Lower lobe of right lung (tissue), 2 donors: ENCODE results near the gene GMPR2. TPM values are rescaled to one million over a fixed set of nuclear protein-coding genes. Genes with fewer than 3 reads are reported as not detected.
"Not testable (repeated sequence)": the region's sequence is repeated elsewhere in the genome, so short reads cannot be mapped to it uniquely, and the experiment has no call there.

ENCODE experiments used
- ATAC-seq, 2 donors: fragments of 200-7000 bp; cut with Tn5 transposase; one replicate each; pipeline ENCODE4 v1.9.1; 2020 to 2022; ENCODE audit warnings: mild to moderate bottlenecking in 2 of 2, moderate library complexity in 2 of 2
- DNase-seq: peaks from one replicate; pipeline ENCODE4 v3.0.0-alpha.2; 2020
- H3K27ac ChIP-seq: fragments of 200-600 bp; one replicate; pipeline ENCODE4 v1.8.0; 2022
- H3K27me3 ChIP-seq: fragments of 200-600 bp; one replicate; pipeline ENCODE4 v1.8.0; 2022; ENCODE audit warnings: low read depth
- H3K36me3 ChIP-seq: fragments of 200-600 bp; one replicate; pipeline ENCODE4 v1.8.0; 2022; ENCODE audit warnings: mild to moderate bottlenecking
- H3K4me1 ChIP-seq: fragments of 200-600 bp; one replicate; pipeline ENCODE4 v1.8.0; 2022
- H3K4me3 ChIP-seq: fragments of 200-600 bp; one replicate; pipeline ENCODE4 v1.8.0; 2022; ENCODE audit warnings: mild to moderate bottlenecking
- H3K9me3 ChIP-seq: fragments of 200-600 bp; one replicate; pipeline ENCODE4 v1.8.0; 2022
- CTCF ChIP-seq: fragments of 200-600 bp; IDR thresholded peaks from one replicate; pipeline ENCODE4 v1.8.0; 2022; ENCODE audit warnings: antibody characterized with exemption, mild to moderate bottlenecking
- intact Hi-C: fragments of 100-400 bp; cut with DNase I; formaldehyde crosslinking; loops from one replicate; pipeline ENCODE4 v1.11.0; 2022
- total RNA-seq: library from RNA; stranded (reverse); fragmentation: NEBNext Ultra II Directional; extraction: Animal tissue kit (Norgen Biotek cat#: 25700); gene quantifications from one replicate; pipeline ENCODE4 v1.2.1, GENCODE V29; 2021
- donor health status: DM: no; HTN: yes; CAD: no; lungs with severe emphysema.

The GMPR2 gene
- total RNA-seq, 1 donor from 2014 or later, result 72.3 TPM

- no peaks in the 10 kb centered on the region for H3K27me3 ChIP-seq
- intact Hi-C loops, result loop anchor here (10.0 kb wide), 1 partner anchor 54 kb away; the partner anchor contains the start of genes DHRS1 and NOP9
- DNase-seq (no peak), ATAC-seq (no peak)
- H3K9me3 ChIP-seq, result no peaks in the 10 kb centered on the region
- peak overlapping the region; percentile 73 for H3K4me3 ChIP-seq
- peak overlapping the region; percentile 47 for H3K27ac ChIP-seq
- H3K4me1 ChIP-seq, result peaks cover 47% of the 10 kb centered on the region
- no peak for TF ChIP-seq CTCF
- H3K36me3 ChIP-seq, result peaks cover 62% of the 10 kb centered on the region
Measured at GRCh38 chr14:24240110-24240918, 7.6 kb downstream of the GMPR2 start.

DNA sequence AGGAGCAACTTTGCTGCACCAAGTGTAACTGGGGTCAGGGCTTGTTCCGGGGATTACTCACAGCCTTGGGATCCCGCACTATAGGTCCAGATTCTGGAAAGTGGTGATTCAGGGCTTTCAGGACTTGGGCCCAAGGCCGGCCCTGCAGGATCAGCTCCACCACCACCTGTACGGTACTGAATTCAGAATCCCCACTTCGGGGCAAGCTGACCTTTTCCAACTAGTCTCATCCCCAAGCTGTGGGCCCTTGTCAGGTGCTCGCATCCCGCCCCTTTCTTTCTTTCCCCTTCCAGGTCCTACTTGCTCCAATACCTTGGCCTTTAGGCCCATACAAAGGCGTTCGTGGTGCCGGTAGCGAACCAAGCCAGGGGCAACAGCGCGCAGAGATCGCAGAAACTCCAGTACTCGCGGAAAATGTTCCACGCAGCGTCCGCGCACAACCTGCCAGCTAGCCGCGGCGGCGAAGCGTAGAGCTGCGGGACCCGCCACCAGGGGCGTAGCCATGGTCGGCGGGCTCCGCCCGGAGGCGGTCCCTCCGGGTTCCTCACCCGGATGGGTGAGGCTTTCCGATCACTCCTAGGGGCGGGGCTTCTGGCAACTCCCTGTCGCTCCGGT, 9.2 kb downstream of the GMPR2 start:
- Histone ChIP-seq H3K4me3 (peak overlapping the region; percentile 73), H3K4me1 (peaks cover 47% of the 10 kb centered on the region), H3K9me3 (no peaks in the 10 kb centered on the region), H3K27ac (peak overlapping the region; percentile 99), H3K27me3 (no peaks in the 10 kb centered on the region), H3K36me3 (peaks cover 46% of the 10 kb centered on the region)
- intact Hi-C loops, result loop anchor here (10.0 kb wide), 1 partner anchor 53 kb away; the partner anchor contains the start of genes DHRS1 and NOP9
- DNase-seq, result peak; percentile 96
- TF ChIP-seq CTCF, result peak; percentile 64
- ATAC-seq, result peak; percentile 95 to 96

- TF ChIP-seq CTCF, result no peak
- peak overlapping the region; percentile 73 for H3K4me3 ChIP-seq
- peaks cover 31% of the 10 kb centered on the region for H3K36me3 ChIP-seq
- no peaks in the 10 kb centered on the region for H3K27me3 ChIP-seq
- DNase-seq, result no peak
- peaks cover 42% of the 10 kb centered on the region for H3K4me1 ChIP-seq
- H3K27ac ChIP-seq, result peak overlapping the region; percentile 99
- intact Hi-C loops, result loop anchor here (10.0 kb wide), 1 partner anchor 51 kb away; the partner anchor contains the start of genes DHRS1 and NOP9
- H3K9me3 ChIP-seq, result no peaks in the 10 kb centered on the region
- ATAC-seq, result peak in 1 of 2 donors; percentile 2
Measured at GRCh38 chr14:24243336-24243836, 10.7 kb downstream of the GMPR2 start.

- H3K9me3 ChIP-seq, H3K4me3 ChIP-seq, ATAC-seq, DNase-seq, H3K27me3 ChIP-seq, H3K27ac ChIP-seq: not testable (repeated sequence)
- H3K4me1 ChIP-seq, result peaks cover 22% of the 10 kb centered on the region
- intact Hi-C loops, result loop anchor here (10.0 kb wide), 1 partner anchor 49 kb away; the partner anchor contains the start of genes DHRS1 and NOP9
- peaks cover 16% of the 10 kb centered on the region for H3K36me3 ChIP-seq
Measured at GRCh38 chr14:24245350-24245749, 12.6 kb downstream of the GMPR2 start.

DNA sequence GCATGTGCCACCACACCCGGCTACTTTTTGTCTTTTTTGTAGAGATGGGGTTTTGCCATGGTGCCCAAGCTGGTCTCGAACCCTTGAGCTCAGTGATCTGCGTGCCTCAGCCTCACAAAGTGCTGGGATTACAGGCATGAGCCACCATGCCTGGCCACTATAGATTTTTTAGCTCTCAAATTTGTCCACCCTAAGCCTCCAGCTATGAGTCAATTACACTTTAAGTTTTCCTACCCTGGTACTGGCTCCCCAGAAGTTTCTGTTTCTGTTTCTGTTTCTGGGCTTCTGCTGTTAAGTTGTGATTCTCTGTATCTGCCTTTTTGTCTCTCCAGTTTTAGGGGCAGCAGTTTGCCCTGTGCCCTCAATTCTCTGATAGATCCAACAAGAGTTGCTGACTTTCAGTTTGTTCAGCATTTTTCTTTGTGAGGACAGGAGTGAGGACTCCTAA, 14.1 kb downstream of the GMPR2 start:
- intact Hi-C loops, result loop anchor here (10.0 kb wide), 1 partner anchor 48 kb away; the partner anchor contains the start of genes DHRS1 and NOP9
- no peak for ATAC-seq
- H3K4me1 ChIP-seq, result peaks cover 9% of the 10 kb centered on the region
- no peak for TF ChIP-seq CTCF
- H3K27ac ChIP-seq, result peak overlapping the region; percentile 25
- DNase-seq, result no peak
- H3K9me3 ChIP-seq, result no peaks in the 10 kb centered on the region
- H3K36me3 ChIP-seq, result peaks cover 4% of the 10 kb centered on the region
- H3K4me3 ChIP-seq, result no peak overlapping the region
- H3K27me3 ChIP-seq, result no peaks in the 10 kb centered on the region
